Neuron (in vitro differentiated cells): ENCODE results near the gene RPTOR.

Experiments used
- H2AFZ ChIP-seq: one replicate; pipeline ENCODE4 v1.6.1; 2013; ENCODE audit warnings: low read depth, mild to moderate bottlenecking, inconsistent platforms, low read length, moderate library complexity
- H3K27me3 ChIP-seq: one replicate; pipeline ENCODE4 v1.6.1; 2013; ENCODE audit warnings: low read length; ENCODE audit not compliant: insufficient read depth
- H3K36me3 ChIP-seq: one replicate; pipeline ENCODE4 v1.6.1; 2013; ENCODE audit warnings: low read length; ENCODE audit not compliant: insufficient read depth
- H3K4me1 ChIP-seq: one replicate; pipeline ENCODE4 v1.6.1; 2013; ENCODE audit warnings: low read length; ENCODE audit not compliant: insufficient read depth
- H3K4me3 ChIP-seq: 2 replicates; pipeline ENCODE4 v1.5.1; 2013; ENCODE audit warnings: mild to moderate bottlenecking, low read length, moderate library complexity
- H3K9me3 ChIP-seq: one replicate; pipeline ENCODE4 v1.6.1; 2013; ENCODE audit warnings: low read length

The RPTOR gene

DNA sequence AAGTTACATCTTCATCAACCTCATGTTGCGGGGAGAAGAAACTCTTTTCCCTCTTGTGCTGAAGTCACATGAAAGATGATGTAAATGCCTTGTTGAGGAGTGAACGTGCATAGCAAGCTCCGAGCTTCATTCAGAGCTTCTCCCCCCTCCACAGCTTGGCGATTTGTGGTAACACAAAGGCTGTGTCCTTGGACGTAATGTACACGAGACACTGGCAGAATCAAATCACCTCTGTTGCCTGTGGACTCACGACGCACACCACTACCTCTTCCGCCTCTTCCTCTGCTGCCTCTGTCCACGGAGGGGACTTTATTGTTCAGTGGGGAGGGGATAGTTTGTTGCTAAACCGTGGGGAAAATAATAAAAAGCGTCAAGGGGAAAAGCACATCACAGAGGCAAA, 392.1 kb downstream of the RPTOR start:
- Histone ChIP-seq H2AFZ (no peak overlapping the region), H3K4me3 (no peak overlapping the region)

DNA sequence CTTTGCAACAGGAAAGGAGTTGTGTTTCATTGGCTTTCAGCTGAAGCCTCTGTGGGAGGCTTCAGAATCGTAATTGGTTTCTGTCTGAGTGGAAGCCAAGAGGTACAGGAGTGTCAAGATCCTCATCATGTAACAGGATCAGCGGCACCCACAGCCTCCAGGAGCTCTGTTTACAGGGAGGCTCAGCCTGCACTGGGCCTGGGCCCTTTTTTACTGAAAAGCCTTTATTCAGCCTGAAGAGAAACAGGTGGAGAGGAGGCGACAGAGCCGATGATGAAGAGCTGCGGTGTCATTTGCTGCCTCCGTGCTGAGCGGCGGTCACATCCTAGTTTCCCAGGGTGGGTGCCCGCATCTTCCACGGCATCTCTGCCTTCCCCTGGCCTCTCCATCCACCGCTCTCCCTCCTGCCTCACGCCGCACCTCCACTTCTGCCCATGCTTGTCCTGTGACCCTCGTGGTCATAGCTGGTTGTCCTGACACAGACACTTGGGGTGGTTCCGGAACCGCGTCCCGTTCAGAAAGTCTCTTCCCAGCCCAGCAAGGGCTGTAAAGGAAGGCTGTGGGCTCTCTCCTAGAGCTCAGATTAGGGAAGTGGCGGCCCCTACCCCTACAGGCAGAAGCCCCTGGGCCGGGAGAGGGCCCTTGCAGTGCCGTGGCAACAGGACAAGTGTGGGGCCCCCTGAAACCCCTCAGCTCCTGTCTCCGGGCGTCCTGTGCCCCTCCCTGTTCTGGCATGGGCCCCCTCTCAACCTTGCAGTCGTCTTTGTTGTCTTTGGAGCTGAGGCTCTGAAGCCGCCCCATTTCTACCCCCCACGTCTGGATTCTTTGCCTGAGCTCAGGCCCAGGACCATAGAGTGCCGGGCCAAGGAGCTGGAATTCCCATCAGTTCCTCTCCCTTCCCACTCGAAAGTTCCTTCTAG, 393.1 kb downstream of the RPTOR start:
- Histone ChIP-seq H3K27me3 (no peaks in the 10 kb centered on the region), H3K4me3 (no peak overlapping the region), H2AFZ (no peak overlapping the region), H3K4me1 (peaks cover 34% of the 10 kb centered on the region), H3K9me3 (peaks cover 3% of the 10 kb centered on the region), H3K36me3 (peaks cover 15% of the 10 kb centered on the region)

More for the DNA sequence above, 392.1 kb downstream of the RPTOR start:
- peaks cover 38% of the 10 kb centered on the region for H3K4me1 ChIP-seq
- peaks cover 7% of the 10 kb centered on the region for H3K36me3 ChIP-seq
- H3K27me3 ChIP-seq = no peaks in the 10 kb centered on the region
- peaks cover 3% of the 10 kb centered on the region for H3K9me3 ChIP-seq

DNA sequence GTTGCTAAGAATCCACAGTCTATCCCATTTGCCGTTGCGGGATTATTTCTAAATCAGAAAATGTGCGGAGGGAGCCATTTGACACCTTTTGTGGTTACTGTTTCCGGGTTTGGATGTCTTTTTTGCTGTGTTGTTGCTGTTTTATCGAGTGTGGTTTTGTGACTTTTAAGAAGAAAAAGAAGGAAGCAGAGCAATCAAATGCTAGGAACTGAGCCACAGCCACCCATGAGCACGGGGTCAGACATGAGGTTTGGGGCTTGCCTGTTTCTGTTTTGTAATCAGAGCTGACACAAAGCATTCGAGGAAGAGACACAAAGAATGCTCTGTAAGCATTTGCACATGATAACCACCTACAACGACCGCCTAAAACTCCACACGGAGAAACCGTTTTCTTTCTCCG, 393.9 kb downstream of the RPTOR start:
- Histone ChIP-seq H3K4me3 (no peak overlapping the region), H3K36me3 (peaks cover 22% of the 10 kb centered on the region), H3K27me3 (no peaks in the 10 kb centered on the region), H3K4me1 (peaks cover 34% of the 10 kb centered on the region), H2AFZ (no peak overlapping the region), H3K9me3 (peaks cover 3% of the 10 kb centered on the region)

DNA sequence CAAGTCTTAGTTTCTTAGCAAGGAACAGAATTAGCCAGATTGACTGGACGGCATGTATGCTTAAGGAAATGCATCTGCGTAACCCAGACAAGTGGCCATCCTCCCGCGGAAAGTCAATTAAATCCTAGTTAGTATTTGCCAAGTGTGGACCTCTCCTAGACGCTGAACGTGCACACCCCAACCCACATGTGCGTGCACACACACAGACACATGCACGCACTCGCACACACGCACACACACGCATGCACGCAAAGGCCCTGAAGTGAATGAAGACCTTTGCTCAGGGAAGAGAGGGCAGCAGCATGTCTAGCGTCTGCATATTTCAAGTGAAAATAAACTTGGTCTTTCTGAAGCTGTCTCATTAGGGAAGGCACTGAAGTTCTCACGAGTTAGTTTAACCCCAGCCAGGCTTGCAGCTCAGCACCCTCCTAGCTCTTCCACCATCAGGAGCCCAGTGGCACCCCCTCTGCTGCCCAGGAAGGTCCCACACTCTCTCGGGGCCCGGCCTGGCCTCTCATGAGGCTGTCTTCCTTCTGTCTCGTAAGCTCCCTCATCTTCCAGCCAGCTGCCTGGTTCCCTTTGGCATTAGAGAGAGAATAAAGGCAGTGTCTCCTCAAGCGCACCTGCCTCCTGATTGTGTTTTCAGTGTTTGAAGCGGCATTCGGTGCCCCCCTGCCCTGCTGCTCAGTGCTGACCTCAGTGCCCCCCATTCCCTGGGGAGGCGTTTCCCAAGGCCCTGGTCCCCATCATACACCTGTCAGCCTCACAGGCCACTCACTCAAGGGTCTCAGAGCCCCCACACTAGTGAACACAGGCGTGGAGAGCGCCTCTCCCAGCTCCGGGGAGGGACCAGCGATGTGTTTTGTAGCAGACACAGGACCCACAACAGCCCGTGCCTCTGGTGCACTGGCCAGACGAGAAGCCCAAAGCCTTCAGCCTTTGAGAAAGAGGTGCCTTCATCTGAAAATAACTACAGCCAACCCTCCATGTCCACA, 394.8 kb downstream of the RPTOR start:
- Histone ChIP-seq H3K4me1 (peaks cover 34% of the 10 kb centered on the region), H3K9me3 (peaks cover 3% of the 10 kb centered on the region), H3K36me3 (peaks cover 22% of the 10 kb centered on the region), H3K4me3 (no peak overlapping the region), H2AFZ (no peak overlapping the region), H3K27me3 (no peaks in the 10 kb centered on the region)

DNA sequence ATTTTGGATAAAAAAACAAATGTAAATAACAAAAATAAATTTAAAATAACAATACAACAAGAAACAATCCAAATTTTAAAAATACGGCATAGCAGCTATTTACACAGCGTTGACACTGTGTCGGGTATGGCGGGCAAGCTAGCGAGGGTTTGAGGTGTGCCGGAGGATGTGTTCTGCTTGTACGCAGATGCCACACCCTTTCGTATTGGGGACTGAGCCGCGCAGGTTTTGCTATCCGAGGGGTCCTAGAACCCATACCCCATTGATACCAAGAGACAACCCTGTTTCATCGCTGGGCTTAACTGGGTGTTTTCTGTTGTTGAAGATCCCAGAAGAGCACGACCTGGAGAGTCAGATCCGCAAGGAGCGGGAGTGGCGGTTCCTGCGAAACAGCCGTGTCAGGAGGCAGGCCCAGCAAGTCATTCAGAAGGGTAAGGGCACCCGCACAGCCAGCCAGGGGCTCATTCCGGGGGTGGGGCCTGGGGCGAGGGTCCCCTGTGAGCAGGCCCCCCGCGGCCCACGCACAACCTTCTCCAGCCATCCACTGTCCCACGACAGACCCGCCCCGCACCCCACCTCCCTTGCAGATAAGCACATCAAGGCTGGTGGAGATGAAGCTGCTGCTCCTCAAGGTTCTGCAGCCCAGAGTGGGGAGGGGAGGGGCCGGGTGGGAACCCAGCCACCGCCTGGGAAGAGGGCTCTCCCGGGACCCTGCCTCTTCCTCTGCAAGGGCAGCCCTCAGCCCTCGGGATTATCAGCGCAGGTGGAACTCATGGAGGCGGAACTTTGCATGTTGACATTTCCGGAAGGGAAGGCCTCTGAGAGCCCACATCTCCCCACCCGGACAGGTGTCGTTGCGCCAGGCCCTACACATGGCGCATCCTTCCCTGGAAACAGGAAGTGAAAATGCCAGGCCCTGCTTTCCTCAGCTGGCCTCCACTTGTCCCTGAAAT, 395.8 kb downstream of the RPTOR start:
- no peaks in the 10 kb centered on the region for H3K27me3 ChIP-seq
- no peak overlapping the region for H3K4me3 ChIP-seq
- peaks cover 34% of the 10 kb centered on the region for H3K4me1 ChIP-seq
- peaks cover 22% of the 10 kb centered on the region for H3K36me3 ChIP-seq
- H2AFZ ChIP-seq = no peak overlapping the region
- H3K9me3 ChIP-seq = peaks cover 3% of the 10 kb centered on the region

DNA sequence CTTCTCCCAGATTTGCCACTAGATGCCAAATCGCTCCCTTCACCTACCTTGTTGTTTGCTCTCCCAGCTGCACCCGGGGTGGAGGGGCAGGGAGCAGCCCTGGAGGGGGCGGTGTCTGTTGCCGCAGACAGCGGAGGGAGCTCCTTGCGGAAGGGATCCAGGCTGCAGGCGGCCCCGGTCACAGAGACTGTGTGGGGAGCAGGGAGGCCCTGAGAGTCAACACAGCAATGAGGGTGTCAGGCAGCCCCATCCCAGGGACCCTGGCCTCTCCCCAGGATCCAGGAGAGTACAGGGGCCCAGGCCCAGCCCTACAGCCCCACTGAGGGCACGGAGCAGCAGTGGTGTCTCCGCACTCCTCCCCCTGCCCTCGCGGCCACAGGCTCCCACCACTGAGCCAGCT, 396.5 kb downstream of the RPTOR start:
- peaks cover 27% of the 10 kb centered on the region for H3K36me3 ChIP-seq

DNA sequence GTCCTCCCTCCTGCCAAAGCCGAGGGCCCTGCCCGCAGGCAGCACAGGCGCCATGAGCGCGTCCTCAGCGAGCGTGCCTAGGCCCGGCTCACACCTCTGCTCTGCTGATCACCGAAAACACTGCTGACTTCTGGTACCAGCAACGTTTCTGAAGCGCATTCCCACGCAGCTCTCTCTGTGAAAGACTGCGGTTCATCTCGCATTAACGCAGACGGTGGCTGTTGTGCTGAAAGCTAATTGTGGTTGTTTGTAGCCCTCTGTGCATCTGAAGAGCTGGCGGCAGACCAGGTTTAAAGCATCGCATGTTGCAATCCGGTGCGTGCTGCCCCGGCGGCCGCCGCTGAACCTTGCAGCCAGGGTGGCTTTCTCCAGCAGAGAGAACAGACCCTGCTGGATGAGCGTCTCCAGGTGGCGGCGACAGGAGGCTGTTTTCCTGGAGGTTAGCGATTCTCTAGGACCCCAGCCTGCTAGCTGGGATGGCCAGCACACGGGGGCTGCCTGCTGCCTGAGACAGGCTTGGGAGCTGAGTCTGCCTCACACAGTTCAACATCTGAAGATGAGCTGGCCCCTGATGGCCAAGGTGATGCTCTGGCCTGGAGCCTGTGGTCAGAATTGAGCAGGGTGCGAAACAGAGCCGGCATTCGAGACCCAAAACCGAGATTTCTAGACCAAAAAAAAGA, 397.2 kb downstream of the RPTOR start:
- H3K9me3 ChIP-seq = peaks cover 9% of the 10 kb centered on the region
- no peak overlapping the region for H3K4me3 ChIP-seq
- peaks cover 34% of the 10 kb centered on the region for H3K36me3 ChIP-seq
- H3K4me1 ChIP-seq = peaks cover 28% of the 10 kb centered on the region
- H3K27me3 ChIP-seq = no peaks in the 10 kb centered on the region
- no peak overlapping the region for H2AFZ ChIP-seq

More for the DNA sequence above, 396.5 kb downstream of the RPTOR start:
- Histone ChIP-seq H3K4me1 (peaks cover 34% of the 10 kb centered on the region), H3K4me3 (no peak overlapping the region), H2AFZ (no peak overlapping the region), H3K27me3 (no peaks in the 10 kb centered on the region), H3K9me3 (peaks cover 4% of the 10 kb centered on the region)

DNA sequence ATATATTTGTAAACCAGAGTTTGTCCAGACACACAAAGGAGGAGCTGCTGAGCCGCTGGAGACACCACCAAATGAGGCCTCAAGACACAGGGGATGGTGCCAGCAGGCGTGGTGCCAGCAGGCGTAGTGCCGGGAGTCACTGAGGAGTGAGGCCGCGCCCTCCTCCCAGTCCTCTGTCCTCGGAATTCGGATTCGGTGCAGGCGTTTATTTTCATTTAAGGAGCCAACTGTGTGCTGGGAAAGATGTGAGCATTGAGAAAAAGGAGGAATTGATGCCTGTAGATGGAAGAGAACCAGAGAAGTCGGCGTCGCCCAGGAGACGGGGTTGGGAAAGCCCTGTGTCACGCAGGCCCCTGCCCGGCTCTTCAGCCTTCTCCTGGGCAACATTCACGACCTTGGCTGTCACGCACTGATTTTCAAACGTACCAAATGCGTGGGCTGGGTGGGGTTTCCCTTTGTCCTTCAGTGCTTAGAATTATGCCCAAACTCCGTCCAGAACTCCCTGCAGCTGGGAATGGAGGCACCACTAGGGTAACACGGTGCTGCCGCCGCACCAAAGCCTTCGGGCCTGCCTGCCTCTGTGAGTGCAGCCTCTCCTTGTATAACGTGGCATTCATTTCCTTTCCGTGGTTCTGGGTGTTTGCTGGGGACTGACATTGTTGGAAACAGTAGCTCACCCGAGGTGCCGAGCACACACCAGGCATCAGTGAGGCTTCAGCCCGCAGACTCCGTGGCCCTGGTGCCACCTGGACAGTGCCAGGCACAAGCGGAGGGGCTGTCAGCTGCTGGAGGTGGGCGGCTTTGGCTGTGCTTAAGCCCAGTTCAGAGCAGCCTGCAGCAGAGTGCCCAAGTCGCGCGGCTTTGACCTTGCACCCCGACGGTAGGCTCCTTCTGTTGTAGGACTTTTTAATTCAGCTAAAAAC, 398.0 kb downstream of the RPTOR start:
- Histone ChIP-seq H3K4me3 (no peak overlapping the region), H3K9me3 (peaks cover 9% of the 10 kb centered on the region), H2AFZ (no peak overlapping the region), H3K4me1 (peaks cover 20% of the 10 kb centered on the region), H3K36me3 (peaks cover 39% of the 10 kb centered on the region), H3K27me3 (no peaks in the 10 kb centered on the region)

DNA sequence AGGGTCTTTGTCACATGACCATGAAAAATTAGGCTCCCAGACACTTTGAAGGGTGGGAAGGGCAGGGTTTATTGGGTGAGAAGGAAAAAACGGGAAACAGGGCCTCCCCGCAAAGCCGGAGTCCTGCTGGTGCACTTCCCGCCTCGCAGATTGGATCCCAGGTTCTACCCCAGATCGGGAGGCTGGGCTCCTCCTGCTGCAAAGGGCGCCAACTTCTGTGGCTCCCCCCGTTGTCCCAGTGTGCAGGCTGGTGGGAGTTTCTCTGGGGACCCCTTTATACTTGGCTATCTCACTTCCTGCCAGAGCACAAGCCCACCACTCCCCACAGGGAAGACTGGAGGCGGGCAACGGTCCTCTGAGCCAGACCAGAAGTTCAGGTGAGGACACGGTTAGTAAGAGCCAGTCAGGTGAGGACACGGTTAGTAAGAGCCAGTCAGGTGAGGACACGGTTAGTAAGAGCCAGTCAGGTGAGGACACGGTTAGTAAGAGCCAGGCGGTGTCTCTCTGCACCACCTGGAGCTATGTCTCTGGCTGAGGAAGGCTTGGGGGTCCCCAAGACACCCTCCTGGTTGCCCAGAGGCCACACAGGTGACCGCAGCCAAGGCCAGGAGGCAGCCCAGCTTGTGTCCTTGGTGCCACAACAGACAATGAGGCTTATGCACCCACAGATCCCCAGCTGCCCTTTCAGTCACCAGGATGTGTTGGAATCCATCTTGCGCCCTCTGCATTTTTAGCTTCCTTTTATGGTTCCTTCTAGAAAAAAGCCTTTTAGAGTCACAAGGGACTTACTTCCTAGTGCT, 398.9 kb downstream of the RPTOR start:
- H3K4me3 ChIP-seq = no peak overlapping the region
- peaks cover 45% of the 10 kb centered on the region for H3K36me3 ChIP-seq
- H3K9me3 ChIP-seq = peaks cover 9% of the 10 kb centered on the region

DNA sequence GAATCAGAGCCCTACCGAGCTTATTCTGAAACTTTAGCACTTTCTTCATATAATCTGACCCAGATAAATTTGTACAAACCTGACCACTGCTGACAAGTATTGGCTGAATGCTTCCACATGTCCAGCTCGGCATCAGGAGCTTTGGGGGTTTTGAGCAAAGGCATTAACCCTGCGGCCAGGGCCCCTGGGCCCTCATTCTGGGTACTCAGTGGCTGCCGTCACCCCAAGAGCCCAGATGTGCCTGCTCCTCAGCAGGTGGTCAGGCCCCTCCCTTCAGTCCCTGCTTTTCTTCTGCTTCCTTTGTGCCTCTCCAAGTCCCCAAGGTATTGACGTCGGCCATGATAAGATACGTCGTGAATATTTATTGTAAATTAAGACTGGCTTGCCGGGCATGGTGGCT, 399.7 kb downstream of the RPTOR start:
- Histone ChIP-seq H3K4me3 (no peak overlapping the region), H3K9me3 (peaks cover 9% of the 10 kb centered on the region), H3K4me1 (peaks cover 4% of the 10 kb centered on the region), H2AFZ (no peak overlapping the region), H3K27me3 (no peaks in the 10 kb centered on the region), H3K36me3 (peaks cover 45% of the 10 kb centered on the region)

More for the DNA sequence above, 398.9 kb downstream of the RPTOR start:
- no peak overlapping the region for H2AFZ ChIP-seq
- H3K4me1 ChIP-seq = peaks cover 12% of the 10 kb centered on the region
- H3K27me3 ChIP-seq = no peaks in the 10 kb centered on the region
